Subcutaneous adipose tissue (tissue), 4 donors: ENCODE data around the gene RNF167. TPM values are rescaled to one million over a fixed set of nuclear protein-coding genes. Genes with fewer than 3 reads are reported as not detected.

Experiments used
- total RNA-seq, 4 donors: library from RNA; depleted of rRNA; stranded (reverse); fragments of >200 nt; gene quantifications; one replicate each; pipeline ENCODE4 v1.1.0, GENCODE V29; 2016
- TF ChIP-seq, protein P1 (sequence below): fragments of 450-650 bp; IDR thresholded peaks from one replicate; pipeline ENCODE4 v1.5.1; 2016; ENCODE audit warnings: low read depth, mild to moderate bottlenecking, control low read depth, antibody characterized with exemption, moderate library complexity

The RNF167 gene
- total RNA-seq, 4 donors from 2014 or later: 21.7 to 42.0 (median 31.0) TPM

DNA sequence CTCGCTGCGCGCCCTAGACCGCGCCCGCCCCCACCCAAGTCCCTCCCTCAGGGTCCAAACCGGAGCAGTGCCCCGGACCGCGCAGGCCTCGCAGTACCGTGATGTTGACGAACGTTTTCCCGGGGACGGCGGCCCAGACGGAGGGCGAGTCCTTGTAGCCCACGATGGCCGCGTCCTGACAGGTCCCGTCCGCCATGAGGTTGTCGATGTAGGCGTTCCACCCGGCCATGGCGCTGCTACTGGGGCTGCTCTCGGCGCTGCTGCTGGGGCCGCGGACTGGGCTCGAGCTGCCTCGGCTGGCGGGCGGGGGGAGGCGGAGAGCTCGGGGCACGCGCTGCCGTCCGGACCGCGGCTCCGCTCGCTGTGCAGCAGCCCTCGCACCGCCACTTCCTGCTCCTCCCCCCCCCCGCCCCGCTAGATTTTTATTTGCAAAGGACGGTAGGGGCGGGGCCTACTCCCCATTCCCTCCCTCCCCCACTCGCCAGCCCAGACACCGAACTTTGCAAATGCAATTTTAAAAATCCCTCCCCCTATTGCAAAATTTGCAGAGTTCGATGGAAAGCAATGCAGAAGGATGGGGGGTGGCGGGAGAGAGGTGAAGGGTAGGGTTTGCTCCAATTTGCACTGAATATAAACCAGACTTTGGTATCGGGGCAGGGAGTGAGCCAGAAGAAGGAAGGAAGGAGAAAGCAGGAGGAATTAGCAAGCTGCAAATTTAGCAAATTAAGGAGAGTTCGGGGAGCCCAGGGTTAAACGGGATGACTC is 8.3 kb downstream of the RNF167 start, which contains the start of gene PFN1:
TSS of gene PFN1 (minus strand) at position 365 of the 765 bp plus-strand sequence. CDS start at position 229, 136 bp downstream.
- TF ChIP-seq, protein P1, sequence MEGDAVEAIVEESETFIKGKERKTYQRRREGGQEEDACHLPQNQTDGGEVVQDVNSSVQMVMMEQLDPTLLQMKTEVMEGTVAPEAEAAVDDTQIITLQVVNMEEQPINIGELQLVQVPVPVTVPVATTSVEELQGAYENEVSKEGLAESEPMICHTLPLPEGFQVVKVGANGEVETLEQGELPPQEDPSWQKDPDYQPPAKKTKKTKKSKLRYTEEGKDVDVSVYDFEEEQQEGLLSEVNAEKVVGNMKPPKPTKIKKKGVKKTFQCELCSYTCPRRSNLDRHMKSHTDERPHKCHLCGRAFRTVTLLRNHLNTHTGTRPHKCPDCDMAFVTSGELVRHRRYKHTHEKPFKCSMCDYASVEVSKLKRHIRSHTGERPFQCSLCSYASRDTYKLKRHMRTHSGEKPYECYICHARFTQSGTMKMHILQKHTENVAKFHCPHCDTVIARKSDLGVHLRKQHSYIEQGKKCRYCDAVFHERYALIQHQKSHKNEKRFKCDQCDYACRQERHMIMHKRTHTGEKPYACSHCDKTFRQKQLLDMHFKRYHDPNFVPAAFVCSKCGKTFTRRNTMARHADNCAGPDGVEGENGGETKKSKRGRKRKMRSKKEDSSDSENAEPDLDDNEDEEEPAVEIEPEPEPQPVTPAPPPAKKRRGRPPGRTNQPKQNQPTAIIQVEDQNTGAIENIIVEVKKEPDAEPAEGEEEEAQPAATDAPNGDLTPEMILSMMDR: no peak

DNA sequence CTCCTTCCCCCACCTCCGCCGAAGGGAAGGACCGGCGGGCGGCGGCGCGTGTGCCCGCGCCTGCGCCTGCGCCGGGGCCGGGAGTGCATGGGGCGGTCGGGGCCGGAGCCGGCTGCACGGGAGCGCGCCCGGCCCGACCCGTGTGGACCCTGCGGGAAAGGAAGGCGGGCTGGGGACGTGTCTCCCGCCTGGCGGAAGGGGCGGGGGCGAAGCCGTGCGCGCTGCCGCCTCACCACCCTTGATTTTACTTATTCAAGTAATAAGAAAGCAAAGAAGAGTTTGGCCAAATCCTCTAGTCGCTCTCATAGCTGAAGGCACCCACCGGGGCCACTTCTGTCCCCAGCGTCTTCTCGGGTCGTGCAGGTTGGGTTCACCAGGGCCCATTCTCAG is 8.9 kb downstream of the RNF167 start:
- TF ChIP-seq, protein P1: no peak

DNA sequence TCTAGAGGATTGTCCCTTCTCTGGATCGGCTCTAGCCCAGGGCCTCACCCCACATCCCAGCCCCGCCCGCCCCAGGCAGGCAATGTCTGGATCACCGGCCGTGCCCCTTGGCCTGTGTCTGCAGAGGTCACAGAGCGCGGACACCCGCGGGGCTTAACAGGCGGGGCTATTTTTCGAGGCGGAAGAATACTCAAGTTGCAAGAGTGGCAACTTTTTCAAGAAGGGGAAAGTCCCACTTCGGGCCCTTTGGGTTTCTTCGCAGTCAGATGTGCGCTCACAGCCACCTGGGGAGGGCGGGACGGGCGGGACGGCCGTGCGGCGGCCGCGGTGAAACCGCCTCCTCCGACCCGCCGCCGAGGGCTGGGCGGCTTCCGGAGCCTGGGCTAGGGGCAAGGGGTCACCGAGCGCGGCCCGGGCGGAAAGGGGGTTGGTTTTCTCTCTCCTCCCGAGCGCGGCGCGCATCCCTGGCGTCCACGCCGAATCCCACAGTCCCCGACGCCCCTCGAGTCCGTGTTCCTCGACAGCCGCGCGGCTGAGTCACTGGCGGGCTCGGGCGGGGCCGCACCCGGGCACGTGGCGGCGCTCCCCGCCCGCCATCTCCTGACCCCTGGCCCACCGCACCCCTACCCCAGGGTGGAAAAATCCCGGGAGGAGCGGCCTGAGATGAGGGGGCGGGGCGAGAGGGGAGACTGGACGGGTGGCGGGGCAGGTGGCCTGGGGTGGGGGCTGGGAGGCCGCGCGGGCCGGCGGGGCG is 9.4 kb downstream of the RNF167 start:
- TF ChIP-seq, protein P1: no peak

DNA sequence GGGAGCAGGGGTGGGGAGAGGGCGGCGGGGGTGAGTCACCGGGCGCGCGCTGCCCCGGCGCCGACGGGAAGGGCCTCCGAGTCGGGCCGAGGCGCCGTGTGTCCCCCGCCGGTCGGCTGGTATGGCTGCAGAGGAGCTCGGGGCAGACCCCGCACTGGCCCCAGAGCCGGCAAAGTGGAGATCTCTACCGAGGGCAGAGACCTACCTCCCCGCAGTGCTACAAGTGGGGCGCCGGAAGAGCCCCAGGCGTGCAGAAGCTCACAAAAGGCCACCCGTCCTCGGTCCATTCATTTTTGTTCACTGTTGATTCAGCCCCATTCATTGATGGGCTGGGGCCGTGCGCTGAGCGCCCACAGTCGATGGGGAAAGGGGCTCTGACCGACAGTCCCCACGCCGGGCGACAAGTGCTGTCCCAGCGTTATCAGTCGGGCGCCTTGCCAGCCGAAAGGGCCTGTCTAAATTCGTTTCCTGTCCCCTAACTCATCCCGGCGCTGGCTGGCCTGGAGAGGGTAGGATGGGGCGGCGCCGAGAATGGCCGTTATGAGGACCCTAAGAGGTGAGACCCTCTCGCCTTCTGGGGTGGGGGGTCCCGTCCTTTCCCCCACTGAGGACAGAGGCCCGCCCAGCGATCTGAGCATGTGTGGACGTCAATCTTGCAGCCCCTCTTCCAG is 10.1 kb downstream of the RNF167 start:
- TF ChIP-seq, protein P1: no peak

DNA sequence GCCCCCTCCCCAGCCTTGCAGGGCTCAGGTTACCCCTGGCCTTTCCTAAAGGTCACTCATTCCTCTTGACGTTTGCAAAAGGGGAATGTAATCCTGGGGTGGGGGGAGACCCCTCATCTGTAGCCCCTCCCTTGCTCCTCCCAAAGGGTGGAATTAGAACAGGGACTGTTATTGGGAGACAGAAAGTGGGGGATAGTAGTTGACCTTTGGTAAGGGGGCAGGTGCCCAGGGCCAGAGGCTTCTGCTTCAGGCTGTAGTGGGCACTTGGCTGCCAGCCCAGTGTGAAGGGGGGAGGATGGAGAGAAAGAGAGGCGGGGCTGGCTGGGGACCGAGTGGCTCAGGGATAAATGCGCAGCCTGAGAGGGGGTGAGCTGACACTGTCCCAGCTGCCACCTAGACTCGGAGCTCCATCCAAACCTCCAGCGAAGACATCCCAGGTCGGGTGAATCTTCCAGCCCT is 10.7 kb downstream of the RNF167 start, which contains the start of gene ENO3:
TSS of gene ENO3 (plus strand) at position 374 of the 459 bp plus-strand sequence. CDS start 711 bp downstream, outside the sequence.
- TF ChIP-seq, protein P1: no peak

DNA sequence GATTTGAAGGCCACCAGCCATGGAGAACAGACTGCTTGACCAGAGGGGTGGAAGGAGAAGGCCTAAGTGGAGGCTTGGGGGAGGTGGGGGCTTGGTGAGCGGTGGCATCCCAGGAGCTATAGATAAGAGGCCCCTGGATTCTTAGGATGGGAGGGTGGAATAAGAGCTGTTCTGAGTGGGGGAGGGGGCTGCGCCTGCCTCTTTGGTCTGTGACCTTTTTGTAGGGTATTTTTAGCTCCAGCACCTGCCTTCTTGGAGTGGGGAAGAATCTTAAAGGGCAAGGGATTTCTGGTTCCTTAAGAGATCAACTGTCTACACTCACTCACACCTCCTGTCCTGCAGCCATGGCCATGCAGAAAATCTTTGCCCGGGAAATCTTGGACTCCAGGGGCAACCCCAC is 11.4 kb downstream of the RNF167 start:
- TF ChIP-seq, protein P1: no peak

DNA sequence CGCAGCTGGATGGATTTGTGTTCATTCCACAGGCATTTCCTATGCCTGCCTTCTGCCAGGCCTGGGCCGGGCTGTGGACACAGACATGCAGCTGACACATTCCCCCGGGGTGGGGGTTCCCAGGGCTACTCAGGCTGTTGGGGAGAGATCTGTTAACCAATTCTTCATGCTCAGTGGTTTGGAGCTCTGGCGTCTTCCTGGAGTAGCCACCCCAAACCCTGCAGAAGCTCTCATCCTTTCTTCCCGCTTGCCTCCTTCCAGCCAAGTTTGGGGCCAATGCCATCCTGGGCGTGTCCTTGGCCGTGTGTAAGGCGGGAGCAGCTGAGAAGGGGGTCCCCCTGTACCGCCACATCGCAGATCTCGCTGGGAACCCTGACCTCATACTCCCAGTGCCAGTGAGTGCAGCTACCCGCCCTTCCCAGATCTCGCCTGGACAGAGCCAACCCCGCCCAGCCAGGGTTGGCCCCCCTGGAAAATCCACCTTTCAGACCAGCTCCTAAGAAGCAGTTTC is 13.4 kb downstream of the RNF167 start:
- TF ChIP-seq, protein P1: no peak
